Stimulated activated CD4-positive, alpha-beta T cell treated with anti-CD3 and anti-CD28 coated beads, Interleukin-1b, Interleukin-23, amount 100 ng/mL, for 1 hour (primary cell): Measurements from ENCODE around the gene FBXO47.

Experiments
- DNase-seq, 2 donors: peaks; one replicate each; pipeline ENCODE4 v3.0.0-alpha.2; 2020; ENCODE audit warnings: low read depth in 2 of 2

The FBXO47 gene

DNA sequence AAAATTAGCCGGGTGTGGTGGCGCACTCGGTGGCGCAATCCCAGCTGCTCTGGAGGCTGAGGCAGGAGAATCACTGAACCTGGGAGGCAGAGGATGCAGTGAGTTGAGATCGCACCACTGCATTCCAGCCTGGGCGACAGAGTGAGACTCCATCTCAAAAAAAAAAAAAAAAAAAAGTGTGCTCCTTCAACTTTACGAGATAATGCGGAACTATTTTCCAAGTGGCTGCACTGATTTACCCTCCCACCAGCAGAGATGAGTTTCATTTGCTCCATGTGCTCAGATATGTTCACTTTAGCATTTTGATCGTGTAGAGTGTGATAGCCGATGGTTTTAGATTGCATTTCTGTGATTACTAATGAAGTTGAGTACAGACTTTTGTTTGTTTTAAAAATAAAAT is 61.8 kb downstream of the FBXO47 start:
- DNase-seq, result no peak

DNA sequence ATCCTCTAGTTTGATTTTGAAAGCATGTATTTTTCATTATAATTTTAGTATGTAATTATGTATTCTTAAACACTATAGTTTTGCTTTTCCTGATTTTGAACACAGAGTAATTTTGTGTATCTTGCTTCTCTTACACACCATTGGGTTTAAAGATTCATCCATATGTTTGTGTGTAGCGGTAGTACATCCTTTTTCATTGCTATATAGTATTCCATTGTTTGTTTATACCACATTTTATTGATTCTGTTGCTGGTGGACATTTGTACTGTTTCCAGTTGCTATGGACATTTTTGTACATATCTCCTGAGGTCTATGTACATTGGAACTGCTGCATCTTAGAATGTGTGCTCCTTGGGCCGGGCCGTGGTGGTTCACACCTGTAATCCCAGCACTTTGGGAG is 62.3 kb downstream of the FBXO47 start:
- no peak for DNase-seq

DNA sequence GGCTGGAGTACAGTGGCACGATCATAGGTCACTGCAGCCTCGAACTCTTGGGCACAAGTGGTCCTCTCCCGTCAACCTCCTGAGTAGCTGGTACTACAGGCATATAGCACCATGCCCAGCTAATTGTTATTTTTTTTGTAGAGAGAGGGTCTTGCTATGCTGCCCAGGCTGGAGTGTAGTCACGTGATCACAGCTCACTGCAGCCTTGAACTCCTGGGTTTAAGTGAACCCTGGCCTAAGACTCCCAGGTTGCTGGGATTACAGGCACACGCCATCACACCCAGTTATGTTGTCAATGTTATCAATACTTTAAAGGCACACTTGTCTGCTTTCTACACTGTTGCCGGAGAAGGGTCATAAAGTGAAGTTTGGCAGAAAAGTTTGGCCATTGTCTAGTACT is 63.8 kb downstream of the FBXO47 start:
- DNase-seq, result no peak

DNA sequence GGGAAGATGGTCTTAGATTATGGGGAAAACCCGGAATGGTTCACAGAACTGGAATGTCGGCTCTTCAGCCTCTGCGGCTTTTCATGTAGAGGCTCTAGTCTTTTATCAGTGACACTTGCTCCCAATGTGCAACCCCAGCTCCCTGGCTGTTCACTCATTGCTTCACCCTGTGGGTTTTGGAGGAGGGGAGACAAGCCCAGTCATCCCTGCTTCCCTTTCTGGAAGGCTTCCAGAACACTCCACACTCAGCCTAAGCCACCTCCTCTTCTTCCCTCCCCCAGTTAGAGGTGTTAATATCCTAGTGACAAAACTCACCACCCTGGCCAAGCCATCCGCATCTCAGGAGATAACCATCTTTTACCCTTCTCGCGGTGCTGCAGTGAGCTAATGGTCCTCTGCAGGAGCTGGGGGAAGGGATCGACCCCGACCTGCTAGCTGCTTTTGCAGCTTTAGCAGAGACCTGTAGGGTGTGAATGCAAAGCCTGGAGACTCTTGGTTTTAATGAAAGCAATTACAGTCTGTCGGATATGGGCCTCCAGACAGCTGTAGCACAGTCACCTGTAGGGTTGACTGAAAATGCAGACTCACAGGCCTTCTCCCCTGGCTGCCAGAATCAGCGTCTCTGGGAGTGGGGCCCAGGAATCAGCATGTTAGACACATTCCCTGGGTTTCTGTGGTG is 66.1 kb downstream of the FBXO47 start:
- DNase-seq, result no peak

DNA sequence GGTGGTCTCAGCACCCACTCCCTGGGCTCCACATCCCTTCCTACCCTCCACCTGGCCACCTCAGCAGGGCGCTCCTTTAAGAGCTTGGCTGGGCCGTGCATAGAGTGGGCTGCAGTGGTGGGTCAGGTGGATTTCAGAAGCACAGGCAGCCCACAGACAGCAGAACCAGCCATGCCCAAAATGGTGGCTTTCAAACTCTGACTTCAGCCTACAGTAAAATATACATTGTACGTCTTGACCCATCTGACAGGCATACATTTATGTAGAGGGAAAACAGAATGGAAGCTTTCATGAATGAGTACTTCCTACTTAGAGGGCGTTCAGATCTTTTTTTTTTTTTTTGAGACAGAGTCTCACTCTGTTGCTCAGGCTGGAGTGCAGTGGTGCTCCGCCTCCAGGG is 67.8 kb downstream of the FBXO47 start:
- DNase-seq, result no peak

DNA sequence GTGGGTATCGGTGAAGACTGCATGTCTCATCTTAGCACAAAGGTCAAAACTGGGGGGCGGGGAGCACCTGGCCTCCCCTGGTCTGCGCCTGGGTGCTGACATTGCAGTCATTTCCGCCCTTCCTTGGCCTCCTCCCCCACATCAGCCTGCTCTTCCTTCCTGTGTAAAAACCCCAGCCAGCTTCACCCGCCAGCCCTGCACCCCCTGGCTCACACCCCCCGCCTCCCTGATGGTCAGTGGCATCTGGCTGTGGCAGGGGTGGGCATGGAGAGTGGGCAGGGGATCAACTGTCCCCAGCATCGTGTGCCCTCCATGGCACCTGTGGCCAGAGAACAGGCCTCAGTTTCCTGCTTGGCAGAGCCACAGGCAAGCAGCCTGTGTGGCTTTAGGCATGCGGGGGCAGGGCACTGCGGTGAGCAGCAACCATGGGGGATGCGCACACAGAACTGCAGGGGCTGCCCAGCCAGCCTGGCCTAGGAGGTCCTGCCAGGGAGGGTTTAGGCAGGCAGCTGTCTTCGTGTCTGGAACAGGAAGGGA is 68.3 kb downstream of the FBXO47 start:
- peak; percentile 57 to 71 for DNase-seq

DNA sequence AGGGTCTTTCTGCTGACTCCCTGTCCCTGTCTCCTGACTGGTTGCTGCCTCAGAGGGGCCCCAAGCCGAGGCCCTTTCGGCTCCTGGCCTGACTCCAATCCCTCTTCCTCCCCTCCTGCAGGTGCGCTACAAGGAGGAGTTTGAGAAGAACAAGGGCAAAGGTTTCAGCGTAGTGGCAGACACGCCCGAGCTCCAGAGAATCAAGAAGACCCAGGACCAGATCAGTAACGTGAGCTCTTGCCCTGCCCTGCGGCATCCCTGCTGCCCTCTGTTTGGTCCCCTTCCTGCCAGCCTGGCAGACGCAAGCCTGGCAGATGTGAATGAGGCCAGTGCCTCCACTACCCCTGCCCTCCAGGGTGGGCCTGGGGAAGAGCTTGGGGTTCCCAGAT is 68.9 kb downstream of the FBXO47 start:
- no peak for DNase-seq

DNA sequence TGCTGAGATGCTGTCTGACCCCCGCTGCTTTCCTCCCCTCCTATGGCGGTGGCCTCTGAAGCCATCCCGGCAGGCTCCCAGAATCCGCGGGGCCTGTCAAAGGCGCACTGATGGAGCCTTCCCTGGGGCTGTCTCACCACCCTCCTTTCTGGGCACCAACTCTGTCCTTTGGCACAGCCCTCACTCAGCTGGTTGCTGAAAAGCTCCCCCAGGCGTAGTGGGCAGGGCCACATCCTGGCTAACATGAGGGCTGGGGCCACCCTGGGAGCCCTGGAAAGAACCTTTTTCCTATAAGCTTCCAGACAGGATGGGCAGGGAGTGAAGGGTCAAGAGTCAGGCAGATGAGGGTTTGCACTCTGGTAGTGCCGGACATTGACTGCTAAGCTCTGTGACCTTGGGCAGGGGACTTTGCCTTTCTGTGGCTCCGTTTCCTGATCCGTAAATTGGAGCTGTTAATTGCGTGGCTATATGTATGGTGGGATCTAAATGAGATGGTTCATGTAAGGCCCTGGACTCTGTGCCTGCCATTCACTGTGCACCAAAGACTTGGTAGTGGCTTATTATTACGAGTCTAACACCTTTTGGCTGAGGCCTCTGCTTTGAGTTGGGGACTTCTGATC is 69.4 kb downstream of the FBXO47 start:
- no peak for DNase-seq

DNA sequence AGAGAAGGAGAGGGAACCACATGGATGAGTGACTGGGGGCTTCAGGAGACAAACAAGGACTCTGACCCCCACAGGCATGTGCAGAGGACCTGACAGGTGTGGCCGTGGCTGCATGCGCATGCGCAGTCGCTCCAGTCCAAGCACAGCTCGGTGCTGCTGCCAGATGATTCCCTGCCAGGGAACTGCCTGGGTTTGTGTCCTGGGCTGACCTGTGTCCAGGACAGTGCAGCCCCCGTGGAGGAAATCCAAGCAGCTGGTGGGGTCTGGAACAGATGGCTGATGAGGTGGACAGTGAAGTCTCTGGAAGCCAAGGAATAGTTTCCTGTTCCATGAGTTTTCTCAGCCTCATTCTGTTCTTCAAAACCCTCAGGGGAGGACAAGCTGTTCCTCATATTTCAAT is 70.0 kb downstream of the FBXO47 start:
- DNase-seq, result no peak

DNA sequence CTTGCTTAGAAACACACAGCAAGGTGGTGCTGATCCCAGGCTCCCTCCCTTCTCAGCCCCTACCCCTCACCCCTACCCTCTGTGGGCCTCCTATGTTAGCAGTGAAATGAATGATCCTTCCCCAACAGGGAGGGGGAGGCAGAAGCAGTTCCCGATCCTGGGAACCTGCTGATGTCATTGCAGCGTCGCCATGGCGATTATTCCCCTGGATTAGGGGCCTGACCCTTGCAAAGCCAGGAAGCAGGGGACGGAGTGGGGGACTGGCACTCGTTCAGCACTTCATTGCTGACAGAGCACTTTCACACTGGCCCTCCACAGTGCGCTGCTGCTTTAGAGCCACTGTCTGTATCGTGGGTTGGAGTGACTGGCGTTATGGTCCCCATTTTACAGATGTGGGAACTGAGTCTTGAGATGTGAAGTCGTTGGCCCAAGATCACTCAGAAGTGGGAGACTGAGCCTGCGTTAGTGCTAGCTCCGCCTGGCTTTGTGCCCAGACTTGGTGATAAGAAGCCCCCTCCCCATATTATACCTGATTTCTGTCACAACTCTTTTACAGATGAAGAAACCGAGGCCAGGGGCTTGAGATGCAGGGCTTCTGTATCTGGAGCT is 70.8 kb downstream of the FBXO47 start:
- DNase-seq, result no peak

DNA sequence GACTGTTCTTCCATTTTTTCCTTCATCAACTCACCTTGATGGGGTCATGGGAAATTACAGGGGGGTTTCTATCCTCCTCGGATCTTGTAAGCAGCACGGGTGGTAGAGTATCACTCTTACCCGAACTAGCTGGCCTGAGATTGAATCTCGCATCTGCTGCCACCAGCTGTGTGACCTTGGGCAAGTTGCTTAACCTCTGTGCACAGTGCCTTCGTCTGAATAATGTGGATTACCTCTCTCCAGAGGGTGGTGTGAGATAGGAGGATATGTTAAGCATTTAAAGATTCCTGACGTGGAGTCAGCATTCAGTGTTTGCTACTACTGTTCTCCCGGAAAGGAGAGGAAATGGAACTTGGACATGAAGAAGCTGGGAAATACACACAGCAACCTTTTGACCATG is 72.9 kb downstream of the FBXO47 start:
- no peak for DNase-seq

DNA sequence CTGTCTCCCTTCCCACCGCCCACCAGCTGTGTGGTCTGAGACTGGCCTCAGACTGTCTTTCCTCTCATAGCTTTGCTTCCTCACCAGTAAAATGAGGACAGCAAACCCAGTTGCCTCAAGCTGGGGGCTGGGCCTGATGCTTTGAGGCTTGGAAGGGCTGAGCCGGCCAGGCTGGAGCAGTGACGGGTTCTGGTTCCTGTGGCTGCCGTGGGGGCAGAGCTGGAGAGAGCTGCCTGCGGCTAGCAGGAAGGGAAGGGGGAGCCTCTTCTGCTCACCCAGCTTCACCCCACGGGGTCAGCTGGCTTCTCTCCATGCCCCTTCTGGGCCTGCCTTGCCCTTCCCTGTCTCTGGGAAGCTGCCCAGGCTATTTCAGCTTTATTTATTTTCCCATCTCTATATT is 73.6 kb downstream of the FBXO47 start:
- no peak for DNase-seq

DNA sequence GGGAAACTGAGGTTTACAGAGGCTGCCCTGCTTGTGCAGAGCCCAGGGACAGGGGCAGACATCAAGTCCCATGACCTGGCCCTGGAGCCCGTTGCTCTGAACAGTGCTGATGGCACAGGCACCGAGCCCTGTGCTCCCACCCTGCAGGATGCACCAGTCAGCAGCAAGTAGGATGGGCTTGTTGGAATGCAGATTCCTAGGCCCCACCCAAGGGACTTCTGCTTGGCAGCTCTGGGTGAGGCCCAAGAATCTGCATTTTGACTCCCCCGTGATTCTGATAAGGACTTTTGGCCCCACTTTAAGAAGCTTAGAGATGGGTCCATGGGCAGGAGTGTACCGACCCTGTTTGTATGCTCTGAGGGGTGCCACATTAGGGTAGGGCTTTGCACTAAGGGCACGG is 74.1 kb downstream of the FBXO47 start:
- DNase-seq, result no peak

DNA sequence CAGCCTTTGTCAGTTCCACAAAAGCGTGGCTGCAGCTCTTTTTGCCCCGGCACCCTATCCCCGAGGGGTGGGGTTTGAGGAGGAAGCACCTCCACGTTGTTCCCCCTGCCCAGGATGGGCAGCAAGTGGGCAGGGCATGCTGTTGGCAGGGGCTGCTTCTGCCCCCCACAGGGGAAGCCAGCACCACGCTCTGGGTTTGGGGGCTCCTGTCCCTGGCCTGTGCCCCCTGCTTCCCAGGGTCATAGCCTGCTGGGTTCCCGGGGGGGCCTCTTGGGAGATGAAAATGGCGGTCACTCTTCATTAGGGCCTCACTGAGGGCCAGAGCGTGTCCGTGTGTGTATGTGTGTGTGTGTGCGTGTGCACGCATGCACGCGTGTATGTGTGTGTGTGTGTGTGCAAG is 74.6 kb downstream of the FBXO47 start:
- no peak for DNase-seq

DNA sequence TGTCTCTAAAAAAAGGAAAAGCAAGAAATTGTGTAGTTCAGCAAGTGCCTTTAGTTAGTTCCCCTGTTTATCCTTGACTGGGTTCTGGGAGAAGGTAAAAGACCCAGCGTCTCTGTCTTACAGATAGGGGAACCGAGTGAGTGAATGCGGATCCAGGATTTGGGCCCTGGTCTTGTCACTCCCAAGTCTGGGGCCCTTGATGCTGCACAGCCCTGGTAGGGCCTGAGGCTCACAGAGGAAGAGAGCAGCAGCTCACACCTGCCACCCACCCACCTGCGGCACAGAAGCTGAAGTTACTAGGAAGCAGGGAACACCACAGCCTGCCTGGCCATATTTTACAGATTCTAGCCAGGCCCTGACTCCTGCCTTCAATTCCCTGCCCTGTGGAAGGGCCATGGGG is 75.1 kb downstream of the FBXO47 start:
- DNase-seq, result no peak

DNA sequence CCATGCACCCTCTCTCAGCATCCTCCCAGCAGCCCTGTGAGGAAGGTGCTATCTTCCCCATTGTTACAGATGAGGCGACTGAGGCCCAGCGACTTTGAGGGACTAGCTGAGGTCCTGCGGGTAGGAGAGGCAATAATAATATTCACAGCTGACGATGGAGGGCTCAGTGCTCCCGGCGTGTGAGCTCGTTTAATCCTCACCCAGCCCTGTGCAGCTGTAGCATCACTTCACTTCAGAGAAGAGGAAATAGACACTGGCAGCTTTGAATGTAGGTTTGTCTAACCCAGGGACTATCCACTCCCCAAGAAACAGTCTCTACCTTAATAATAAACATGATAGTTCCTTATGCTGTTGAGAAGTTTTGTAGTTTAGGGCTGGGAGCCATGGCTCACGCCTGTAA is 75.8 kb downstream of the FBXO47 start:
- no peak for DNase-seq

DNA sequence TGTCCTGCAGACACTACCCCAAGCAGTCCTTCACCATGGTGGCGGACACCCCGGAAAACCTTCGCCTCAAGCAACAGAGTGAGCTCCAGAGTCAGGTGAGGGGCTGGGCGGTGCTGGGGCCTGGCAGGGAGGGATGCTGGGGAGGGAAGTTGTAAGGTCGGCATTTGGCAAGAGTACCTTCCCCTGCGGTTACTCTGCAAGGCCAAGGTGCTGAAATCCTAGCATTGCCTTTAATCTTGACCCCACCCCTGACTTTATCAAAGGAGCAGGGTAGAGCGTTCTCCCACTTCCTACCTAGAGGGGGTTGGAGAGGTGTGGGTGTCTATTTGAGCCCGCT is 76.8 kb downstream of the FBXO47 start:
- DNase-seq, result no peak

DNA sequence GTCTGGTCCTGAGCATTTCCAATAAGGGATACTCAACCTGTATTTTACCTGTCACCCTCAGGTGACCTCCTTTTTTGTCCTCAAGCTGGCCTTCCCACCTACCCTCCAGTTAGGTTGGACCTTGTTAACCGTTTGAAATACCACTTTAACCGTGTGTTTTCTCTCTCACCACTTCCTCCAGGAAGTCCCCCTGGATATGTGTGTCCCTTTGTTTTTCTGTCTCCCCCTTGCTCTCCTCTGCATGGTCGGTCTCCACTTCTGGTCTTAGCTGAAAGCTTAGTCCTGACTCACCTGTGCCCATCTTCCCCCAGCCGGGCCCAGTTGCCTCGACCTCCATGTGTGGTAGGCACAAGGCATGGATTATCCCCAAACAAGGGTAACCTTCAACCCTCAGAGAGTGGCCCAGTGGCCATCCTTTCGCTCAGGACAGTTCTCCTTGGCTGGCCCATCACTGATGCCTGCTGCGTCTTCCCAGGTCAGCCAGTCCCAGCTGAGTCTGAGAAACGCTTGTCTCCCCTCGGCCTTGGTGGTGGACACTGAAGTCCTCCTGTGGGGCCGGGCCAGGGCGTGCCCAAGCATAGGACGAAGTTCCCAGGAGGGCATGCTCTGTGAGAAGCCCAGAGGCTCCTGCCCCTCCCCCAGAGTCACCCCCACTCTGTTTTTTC is 77.3 kb downstream of the FBXO47 start:
- DNase-seq, result no peak

DNA sequence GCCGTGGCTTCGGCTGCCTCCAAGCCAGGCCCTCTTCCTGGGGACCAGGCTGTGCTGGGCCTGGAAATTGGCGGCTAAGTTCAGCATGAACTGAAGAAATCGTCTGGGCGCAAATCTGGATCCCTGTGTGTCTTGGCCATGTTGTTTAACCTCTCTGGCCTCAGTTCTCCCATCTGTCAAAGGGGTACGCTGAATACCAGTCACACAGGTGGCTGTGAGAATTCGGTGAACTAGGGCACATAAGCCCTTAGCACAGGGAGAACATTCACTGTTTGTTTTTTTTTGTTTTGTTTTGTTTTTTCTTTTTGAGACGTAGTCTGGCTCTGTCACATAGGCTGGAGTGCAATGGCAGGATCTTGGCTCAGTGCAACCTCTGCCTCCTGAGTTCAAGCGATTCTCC is 78.4 kb downstream of the FBXO47 start:
- DNase-seq, result no peak

DNA sequence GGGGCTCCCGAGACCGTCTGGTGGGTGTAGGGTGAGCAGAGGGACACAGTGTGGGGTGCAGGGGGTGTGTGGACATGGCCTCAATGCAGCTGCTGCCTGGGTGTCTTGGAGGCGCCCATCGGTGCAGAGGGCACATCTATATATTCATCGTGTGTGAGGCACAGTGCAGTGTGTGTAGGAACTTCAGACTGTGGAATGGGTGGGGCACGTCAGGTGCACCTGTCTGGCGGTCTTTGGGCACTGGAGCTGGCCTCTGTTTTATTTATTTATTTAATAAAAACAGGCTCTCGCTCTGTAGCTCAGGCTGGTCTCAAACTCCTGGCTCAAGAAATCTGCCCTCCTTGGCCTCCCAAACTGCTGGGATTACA is 80.6 kb downstream of the FBXO47 start:
- no peak for DNase-seq
